ENCODE measurements around the gene NONO. TPM values are rescaled to one million over a fixed set of nuclear protein-coding genes. Genes with fewer than 3 reads are reported as not detected.
"Not testable (repeated sequence)": the region's sequence is repeated elsewhere in the genome, so short reads cannot be mapped to it uniquely, and the experiment has no call there.

Gene NONO
- total RNA-seq, 1 experiment from 2014 or later, result 705 TPM

- Histone ChIP-seq H3K4me1 (ENCODE audit: insufficient read depth, low read length, poor library complexity, severe bottlenecking) (no peaks in the 10 kb centered on the region), H3K27ac (ENCODE audit: low read depth, low read length, poor library complexity, severe bottlenecking) (no peak overlapping the region), H3K36me3 (ENCODE audit: insufficient read depth, low read length, poor library complexity, severe bottlenecking) (no peaks in the 10 kb centered on the region), H3K9me3 (ENCODE audit: low read depth, low read length, poor library complexity, severe bottlenecking) (no peaks in the 10 kb centered on the region), H3K27me3 (replicated peaks; ENCODE audit: insufficient read depth, low read depth, low read length, poor library complexity) (no peaks in the 10 kb centered on the region), H3K4me3 (ENCODE audit: low read depth, low read length, poor library complexity, severe bottlenecking) (no peak overlapping the region)
- DNase-seq (ENCODE audit: low spot score), result no peak
- no peak for TF ChIP-seq EZH2 (IDR thresholded peaks at IDR 0.05; ENCODE audit: borderline replicate concordance, low read depth, low read length, poor library complexity, severe bottlenecking)
- no peak for TF ChIP-seq CTCF (conservative IDR thresholded peaks at IDR 0.05; ENCODE audit: low read depth, low read length)
- intact Hi-C loops (cut with micrococcal nuclease; ENCODE audit: unreplicated experiment), result no loop called here
- CTCF ChIA-PET, result no interaction called here
- BruUV-seq (replicated peaks), result no TSS peak
- POLR2A ChIA-PET (ENCODE audit: low non-redundant PET), result no interaction called here
These were observed 36.7 kb downstream of the NONO start for GRCh38 chrX:71320126-71320525.

- peaks cover 4% of the 10 kb centered on the region for H3K9me3 ChIP-seq (ENCODE audit: low read depth, low read length, poor library complexity, severe bottlenecking)
- no peaks in the 10 kb centered on the region for H3K36me3 ChIP-seq (ENCODE audit: insufficient read depth, low read length, poor library complexity, severe bottlenecking)
- CTCF ChIA-PET, result no interaction called here
- DNase-seq (ENCODE audit: low spot score), result no peak
- intact Hi-C loops (cut with micrococcal nuclease; ENCODE audit: unreplicated experiment), result no loop called here
- H3K4me1 ChIP-seq (ENCODE audit: insufficient read depth, low read length, poor library complexity, severe bottlenecking), result no peaks in the 10 kb centered on the region
- BruUV-seq (replicated peaks), result no TSS peak
- TF ChIP-seq EZH2 (IDR thresholded peaks at IDR 0.05; ENCODE audit: borderline replicate concordance, low read depth, low read length, poor library complexity, severe bottlenecking) (no peak), CTCF (conservative IDR thresholded peaks at IDR 0.05; ENCODE audit: low read depth, low read length) (no peak)
- H3K27ac ChIP-seq (ENCODE audit: low read depth, low read length, poor library complexity, severe bottlenecking), result no peak overlapping the region
- H3K27me3 ChIP-seq (replicated peaks; ENCODE audit: insufficient read depth, low read depth, low read length, poor library complexity), result no peaks in the 10 kb centered on the region
- H3K4me3 ChIP-seq (ENCODE audit: low read depth, low read length, poor library complexity, severe bottlenecking), result no peak overlapping the region
- POLR2A ChIA-PET (ENCODE audit: low non-redundant PET), result no interaction called here
These were observed 38.3 kb downstream of the NONO start for GRCh38 chrX:71321731-71322130.

GRCh38 chrX:71324452-71324851 lies 41.0 kb downstream of the NONO start:
- H3K27me3 ChIP-seq (replicated peaks; ENCODE audit: insufficient read depth, low read depth, low read length, poor library complexity); H3K4me3 ChIP-seq (ENCODE audit: low read depth, low read length, poor library complexity, severe bottlenecking); CTCF ChIA-PET; H3K4me1 ChIP-seq (ENCODE audit: insufficient read depth, low read length, poor library complexity, severe bottlenecking); H3K27ac ChIP-seq (ENCODE audit: low read depth, low read length, poor library complexity, severe bottlenecking); POLR2A ChIA-PET (ENCODE audit: low non-redundant PET); H3K36me3 ChIP-seq (ENCODE audit: insufficient read depth, low read length, poor library complexity, severe bottlenecking); H3K9me3 ChIP-seq (ENCODE audit: low read depth, low read length, poor library complexity, severe bottlenecking); intact Hi-C loops (cut with micrococcal nuclease; ENCODE audit: unreplicated experiment); DNase-seq (ENCODE audit: low spot score); BruUV-seq (replicated peaks): not testable (repeated sequence)

GRCh38 chrX:71326394-71326793 lies 43.0 kb downstream of the NONO start:
- no peak for TF ChIP-seq EZH2 (IDR thresholded peaks at IDR 0.05; ENCODE audit: borderline replicate concordance, low read depth, low read length, poor library complexity, severe bottlenecking)
- TF ChIP-seq CTCF (conservative IDR thresholded peaks at IDR 0.05; ENCODE audit: low read depth, low read length), result no peak
- H3K27me3 ChIP-seq (replicated peaks; ENCODE audit: insufficient read depth, low read depth, low read length, poor library complexity), result no peaks in the 10 kb centered on the region
- intact Hi-C loops (cut with micrococcal nuclease; ENCODE audit: unreplicated experiment), result no loop called here
- no peak for DNase-seq (ENCODE audit: low spot score)
- H3K36me3 ChIP-seq (ENCODE audit: insufficient read depth, low read length, poor library complexity, severe bottlenecking), result no peaks in the 10 kb centered on the region
- H3K27ac ChIP-seq (ENCODE audit: low read depth, low read length, poor library complexity, severe bottlenecking), result no peak overlapping the region
- no TSS peak for BruUV-seq (replicated peaks)
- H3K4me3 ChIP-seq (ENCODE audit: low read depth, low read length, poor library complexity, severe bottlenecking), result no peak overlapping the region
- H3K9me3 ChIP-seq (ENCODE audit: low read depth, low read length, poor library complexity, severe bottlenecking), result peaks cover 5% of the 10 kb centered on the region
- ChIA-PET CTCF (no interaction called here), POLR2A (ENCODE audit: low non-redundant PET) (no interaction called here)
- H3K4me1 ChIP-seq (ENCODE audit: insufficient read depth, low read length, poor library complexity, severe bottlenecking), result no peaks in the 10 kb centered on the region

- H3K36me3 ChIP-seq (ENCODE audit: insufficient read depth, low read length, poor library complexity, severe bottlenecking); CTCF ChIA-PET; POLR2A ChIA-PET (ENCODE audit: low non-redundant PET); H3K27me3 ChIP-seq (replicated peaks; ENCODE audit: insufficient read depth, low read depth, low read length, poor library complexity); BruUV-seq (replicated peaks); H3K27ac ChIP-seq (ENCODE audit: low read depth, low read length, poor library complexity, severe bottlenecking); H3K4me1 ChIP-seq (ENCODE audit: insufficient read depth, low read length, poor library complexity, severe bottlenecking); intact Hi-C loops (cut with micrococcal nuclease; ENCODE audit: unreplicated experiment); H3K9me3 ChIP-seq (ENCODE audit: low read depth, low read length, poor library complexity, severe bottlenecking); DNase-seq (ENCODE audit: low spot score); H3K4me3 ChIP-seq (ENCODE audit: low read depth, low read length, poor library complexity, severe bottlenecking): not testable (repeated sequence)
These were observed 65.8 kb downstream of the NONO start for GRCh38 chrX:71349151-71349665.

All from A673 (cell line).